ENCODE data around the gene DOCK4.

DOCK4 gene

DNA sequence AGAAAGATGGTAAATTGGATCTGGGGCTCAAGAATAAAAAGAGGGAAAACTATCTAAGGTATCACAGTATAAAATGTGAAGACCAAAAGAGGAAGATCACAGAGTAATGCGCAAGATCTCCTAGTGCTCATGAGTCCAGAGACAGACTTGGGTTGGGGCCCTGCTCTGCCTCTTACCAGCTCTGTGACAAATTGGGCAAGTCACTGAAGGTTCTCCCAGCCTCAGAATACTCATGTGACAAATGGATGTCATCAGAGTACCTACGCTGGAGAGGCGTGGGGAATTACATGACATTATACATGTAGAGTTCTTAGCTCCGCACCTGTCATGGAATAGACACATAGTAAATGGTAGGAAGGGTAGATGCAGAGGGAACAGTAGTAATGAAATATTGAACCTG lies 124.4 kb downstream of the DOCK4 start:
- Histone ChIP-seq H3K4me3 (ENCODE audit: low read depth, low read length) (no peak overlapping the region), H3K36me3 (no peaks in the 10 kb centered on the region), H3K27ac (no peak overlapping the region), H3K27me3 (ENCODE audit: insufficient read depth, low read depth, severe bottlenecking) (no peaks in the 10 kb centered on the region), H3K9me3 (ENCODE audit: severe bottlenecking) (no peaks in the 10 kb centered on the region)
- TF ChIP-seq, protein P1, sequence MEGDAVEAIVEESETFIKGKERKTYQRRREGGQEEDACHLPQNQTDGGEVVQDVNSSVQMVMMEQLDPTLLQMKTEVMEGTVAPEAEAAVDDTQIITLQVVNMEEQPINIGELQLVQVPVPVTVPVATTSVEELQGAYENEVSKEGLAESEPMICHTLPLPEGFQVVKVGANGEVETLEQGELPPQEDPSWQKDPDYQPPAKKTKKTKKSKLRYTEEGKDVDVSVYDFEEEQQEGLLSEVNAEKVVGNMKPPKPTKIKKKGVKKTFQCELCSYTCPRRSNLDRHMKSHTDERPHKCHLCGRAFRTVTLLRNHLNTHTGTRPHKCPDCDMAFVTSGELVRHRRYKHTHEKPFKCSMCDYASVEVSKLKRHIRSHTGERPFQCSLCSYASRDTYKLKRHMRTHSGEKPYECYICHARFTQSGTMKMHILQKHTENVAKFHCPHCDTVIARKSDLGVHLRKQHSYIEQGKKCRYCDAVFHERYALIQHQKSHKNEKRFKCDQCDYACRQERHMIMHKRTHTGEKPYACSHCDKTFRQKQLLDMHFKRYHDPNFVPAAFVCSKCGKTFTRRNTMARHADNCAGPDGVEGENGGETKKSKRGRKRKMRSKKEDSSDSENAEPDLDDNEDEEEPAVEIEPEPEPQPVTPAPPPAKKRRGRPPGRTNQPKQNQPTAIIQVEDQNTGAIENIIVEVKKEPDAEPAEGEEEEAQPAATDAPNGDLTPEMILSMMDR (IDR thresholded peaks at IDR 0.05; ENCODE audit: low read depth, low read length), result no peak
- no peak for DNase-seq

GRCh38 chr7:112080978-112081377 lies 125.2 kb downstream of the DOCK4 start:
- no peak for DNase-seq
- Histone ChIP-seq H3K9me3 (ENCODE audit: severe bottlenecking) (no peaks in the 10 kb centered on the region), H3K36me3 (no peaks in the 10 kb centered on the region), H3K4me3 (ENCODE audit: low read depth, low read length) (no peak overlapping the region), H3K27me3 (ENCODE audit: insufficient read depth, low read depth, severe bottlenecking) (no peaks in the 10 kb centered on the region), H3K27ac (no peak overlapping the region)
- TF ChIP-seq, protein P1 (IDR thresholded peaks at IDR 0.05; ENCODE audit: low read depth, low read length), result no peak

DNA sequence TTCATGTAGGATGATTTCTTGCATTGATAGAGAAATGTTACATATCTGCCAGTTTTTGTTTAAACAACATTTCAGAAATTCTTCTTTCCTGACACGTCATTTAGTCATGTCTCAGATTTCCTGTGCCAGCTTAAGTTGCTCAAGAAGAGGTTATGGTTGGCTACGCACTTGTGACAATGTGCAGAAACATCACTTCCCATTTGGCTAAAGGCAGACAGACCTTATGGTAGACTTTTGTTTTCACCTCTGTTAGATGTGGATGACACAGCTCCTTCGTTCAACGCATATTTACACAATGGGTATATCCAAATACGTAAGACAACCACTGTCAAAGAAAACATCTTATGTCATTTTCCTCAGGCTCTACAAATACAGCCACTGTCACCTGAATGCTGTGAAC lies 125.8 kb downstream of the DOCK4 start:
- TF ChIP-seq, protein P1 (IDR thresholded peaks at IDR 0.05; ENCODE audit: low read depth, low read length), result no peak
- no peaks in the 10 kb centered on the region for H3K9me3 ChIP-seq (ENCODE audit: severe bottlenecking)
- DNase-seq, result no peak
- H3K27ac ChIP-seq, result no peak overlapping the region
- H3K4me3 ChIP-seq (ENCODE audit: low read depth, low read length), result no peak overlapping the region
- no peaks in the 10 kb centered on the region for H3K27me3 ChIP-seq (ENCODE audit: insufficient read depth, low read depth, severe bottlenecking)
- H3K36me3 ChIP-seq, result no peaks in the 10 kb centered on the region

GRCh38 chr7:112079673-112080072 lies 126.5 kb downstream of the DOCK4 start:
- H3K27ac ChIP-seq, result no peak overlapping the region
- no peaks in the 10 kb centered on the region for H3K27me3 ChIP-seq (ENCODE audit: insufficient read depth, low read depth, severe bottlenecking)
- H3K9me3 ChIP-seq (ENCODE audit: severe bottlenecking), result no peaks in the 10 kb centered on the region
- TF ChIP-seq, protein P1 (IDR thresholded peaks at IDR 0.05; ENCODE audit: low read depth, low read length), result no peak
- no peak for DNase-seq
- H3K4me3 ChIP-seq (ENCODE audit: low read depth, low read length), result no peak overlapping the region
- no peaks in the 10 kb centered on the region for H3K36me3 ChIP-seq

DNA sequence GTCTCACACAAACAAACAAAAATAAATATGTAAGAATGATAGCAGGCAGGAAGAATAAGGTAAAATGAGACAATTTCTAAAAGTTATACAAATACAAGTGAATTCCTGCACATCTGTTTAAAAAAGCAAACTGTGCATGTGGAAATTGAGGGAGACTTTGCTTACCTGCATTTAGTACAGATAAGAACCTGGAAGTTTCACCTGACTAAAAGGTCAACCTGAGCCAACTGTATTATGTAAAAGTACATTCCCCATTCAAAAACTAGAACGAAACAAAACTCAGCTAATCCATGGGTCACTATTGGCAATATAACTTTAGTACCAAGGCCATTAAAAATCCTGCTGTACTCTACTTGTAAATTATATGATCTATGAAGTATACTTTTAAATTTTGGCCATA lies 127.1 kb downstream of the DOCK4 start:
- H3K27ac ChIP-seq, result no peak overlapping the region
- DNase-seq, result no peak

DNA sequence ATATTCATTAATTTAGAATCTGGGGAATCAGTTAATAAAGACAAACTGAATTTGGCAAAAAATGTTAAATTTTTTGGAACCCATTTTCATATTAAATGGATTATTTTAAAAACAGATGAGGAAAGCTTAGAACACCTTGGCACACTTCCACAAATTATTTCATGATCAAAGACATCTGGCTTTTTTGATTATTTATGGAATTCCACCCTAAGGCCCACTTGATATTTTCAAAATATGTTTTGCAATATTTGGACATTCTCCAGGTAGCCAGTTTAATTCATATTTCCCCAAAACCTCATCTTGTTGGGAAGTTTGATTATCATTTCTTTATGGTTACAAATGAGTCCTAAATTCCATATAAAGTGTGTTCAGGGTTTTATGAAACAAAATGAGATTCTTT lies 129.9 kb downstream of the DOCK4 start:
- H3K27me3 ChIP-seq (ENCODE audit: insufficient read depth, low read depth, severe bottlenecking), result no peaks in the 10 kb centered on the region
- TF ChIP-seq, protein P1 (IDR thresholded peaks at IDR 0.05; ENCODE audit: low read depth, low read length), result no peak
- H3K36me3 ChIP-seq, result no peaks in the 10 kb centered on the region
- H3K27ac ChIP-seq, result no peak overlapping the region
- no peak for DNase-seq
- H3K4me3 ChIP-seq (ENCODE audit: low read depth, low read length), result no peak overlapping the region
- H3K9me3 ChIP-seq (ENCODE audit: severe bottlenecking), result no peaks in the 10 kb centered on the region

More for the DNA sequence above, 127.1 kb downstream of the DOCK4 start:
- H3K9me3 ChIP-seq (ENCODE audit: severe bottlenecking), result no peaks in the 10 kb centered on the region
- H3K27me3 ChIP-seq (ENCODE audit: insufficient read depth, low read depth, severe bottlenecking), result no peaks in the 10 kb centered on the region
- H3K36me3 ChIP-seq, result no peaks in the 10 kb centered on the region
- TF ChIP-seq, protein P1 (IDR thresholded peaks at IDR 0.05; ENCODE audit: low read depth, low read length), result no peak
- no peak overlapping the region for H3K4me3 ChIP-seq (ENCODE audit: low read depth, low read length)

Measured in WERI-Rb-1 (cell line).